Activated CD4-positive, alpha-beta T cell treated with anti-CD3 and anti-CD28 coated beads for 36 hours (primary cell): ENCODE results near the gene VAMP1. TPM values are rescaled to one million over a fixed set of nuclear protein-coding genes. Genes with fewer than 3 reads are reported as not detected.
"Not testable (repeated sequence)": the region's sequence is repeated elsewhere in the genome, so short reads cannot be mapped to it uniquely, and the experiment has no call there.

Experiments used
- ATAC-seq: fragments of 200-7000 bp; cut with Tn5 transposase; one replicate; pipeline ENCODE4 v1.10.0; 2021; ENCODE audit warnings: mild to moderate bottlenecking, moderate library complexity
- CTCF ChIA-PET: fragments of 350-600 bp; sonication (Branson Sonifier 250); formaldehyde crosslinking; loops from one replicate; lab custom pipeline; 2021; ENCODE audit warnings: antibody characterized with exemption; lab: Charles Lee
- POLR2A ChIA-PET: fragments of 350-600 bp; sonication (Branson Sonifier 250); formaldehyde crosslinking; loops from one replicate; lab custom pipeline; 2021; ENCODE audit warnings: antibody characterized with exemption, inconsistent platforms; lab: Charles Lee
- DNase-seq: peaks from one replicate; pipeline ENCODE4 v3.0.0-alpha.2; 2020
- H3K27ac Mint-ChIP-seq: one replicate; pipeline ENCODE4 v1.8.0; 2021; ENCODE audit warnings: mixed read lengths
- H3K27me3 Mint-ChIP-seq: one replicate; pipeline ENCODE4 v1.8.0; 2021; ENCODE audit warnings: mixed read lengths
- H3K36me3 Mint-ChIP-seq: one replicate; pipeline ENCODE4 v1.8.0; 2021; ENCODE audit warnings: low read depth, mixed read lengths
- H3K4me1 Mint-ChIP-seq: one replicate; pipeline ENCODE4 v1.8.0; 2021; ENCODE audit warnings: mixed read lengths
- H3K4me3 Mint-ChIP-seq: one replicate; pipeline ENCODE4 v1.8.0; 2021; ENCODE audit warnings: mild to moderate bottlenecking, moderate library complexity, mixed read lengths
- H3K9me3 Mint-ChIP-seq: one replicate; pipeline ENCODE4 v1.8.0; 2021; ENCODE audit warnings: low read depth, mixed read lengths
- intact Hi-C, 2 experiments: fragments of 100-400 bp; cut with DNase I in 1 of 2; cut with micrococcal nuclease in 1 of 2; formaldehyde crosslinking; loops; one replicate each; pipeline versions ENCODE4 v1.14.2 to v1.15.1; 2022 to 2024; cut with DNase I, micrococcal nuclease
- total RNA-seq, 2 experiments: library from RNA; stranded (reverse); gene quantifications; one replicate each; pipeline ENCODE4 v1.2.3, GENCODE V29; 2021

The VAMP1 gene, protein sequence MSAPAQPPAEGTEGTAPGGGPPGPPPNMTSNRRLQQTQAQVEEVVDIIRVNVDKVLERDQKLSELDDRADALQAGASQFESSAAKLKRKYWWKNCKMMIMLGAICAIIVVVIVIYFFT
- 10 to 100 TPM; 34.5 to 52.3 TPM for total RNA-seq

DNA sequence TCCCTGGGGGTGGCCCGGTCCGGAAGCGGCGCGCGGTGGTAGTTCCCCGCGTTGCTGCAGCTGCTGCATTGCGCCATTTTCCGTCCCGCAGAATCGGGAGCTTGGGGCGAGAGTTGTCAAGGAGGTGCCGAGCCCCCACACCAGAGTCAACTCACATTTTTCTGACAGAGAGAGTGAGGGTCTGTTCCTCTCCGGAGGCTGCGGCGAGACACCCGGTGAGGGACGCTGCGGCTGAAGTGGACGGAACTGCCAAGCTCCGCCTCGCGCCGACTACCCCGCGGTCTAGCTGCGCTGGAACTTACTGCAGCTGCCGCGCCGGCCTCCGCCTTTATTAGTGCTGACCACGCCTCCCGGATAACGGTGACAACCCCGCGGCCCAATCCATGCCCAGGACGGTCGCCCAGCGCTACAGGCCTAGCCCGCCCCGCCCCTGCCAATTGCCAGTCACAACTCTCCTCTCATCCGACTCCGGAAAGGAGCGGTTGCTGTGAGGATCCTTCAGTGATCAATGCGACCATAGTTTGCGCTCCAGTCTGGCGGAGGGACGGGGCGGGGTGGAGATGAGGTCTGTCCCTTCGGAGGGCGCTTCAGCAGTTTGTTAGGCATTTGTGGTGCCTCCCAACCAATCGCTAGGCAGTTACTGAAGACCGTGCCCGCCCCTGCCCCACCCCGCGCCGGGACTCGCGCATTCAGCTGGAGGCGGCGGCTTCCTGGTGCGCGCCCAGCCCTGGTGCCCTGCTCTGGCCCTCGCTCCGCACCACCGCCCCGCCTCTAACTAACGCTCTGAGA, at the start of gene VAMP1:
TSS of gene VAMP1 (minus strand) at position 303 of the 789 bp plus-strand sequence. CDS start at position 157, 146 bp downstream.
- no peaks in the 10 kb centered on the region for H3K27me3 Mint-ChIP-seq
- peak within 1 kb of the TSS; percentile 91 for H3K4me3 Mint-ChIP-seq
- intact Hi-C loops = loop anchor here (1.0 to 2.0 kb wide), 8 partner anchors 8 to 218 kb away; partner anchors contain the start of genes MRPL51 (in 2 of the 2), GAPDH (in 1 of the 2), IFFO1 (in 1 of the 2) and ZNF384 (in 1 of the 2)
- ChIA-PET POLR2A (interaction anchor here (0.6 to 4.4 kb wide), 18 partner anchors 9 to 381 kb away, joined by 3 to 46 read pairs (median 6); partner anchors contain the start of genes GAPDH, MRPL51, TAPBPL and ZNF384), CTCF (interaction anchor here (0.5 to 5.4 kb wide), 23 partner anchors 10 to 1607 kb away, joined by 3 to 48 read pairs (median 4); partner anchors contain the start of genes MRPL51 and TAPBPL)
- ATAC-seq = peak; percentile 91
- DNase-seq = peak; percentile 99
- H3K4me1 Mint-ChIP-seq = peaks cover 52% of the 10 kb centered on the region
- peaks cover 42% of the 10 kb centered on the region for H3K36me3 Mint-ChIP-seq
- H3K9me3 Mint-ChIP-seq = no peaks in the 10 kb centered on the region
- peak within 1 kb of the TSS; percentile 82 for H3K27ac Mint-ChIP-seq

DNA sequence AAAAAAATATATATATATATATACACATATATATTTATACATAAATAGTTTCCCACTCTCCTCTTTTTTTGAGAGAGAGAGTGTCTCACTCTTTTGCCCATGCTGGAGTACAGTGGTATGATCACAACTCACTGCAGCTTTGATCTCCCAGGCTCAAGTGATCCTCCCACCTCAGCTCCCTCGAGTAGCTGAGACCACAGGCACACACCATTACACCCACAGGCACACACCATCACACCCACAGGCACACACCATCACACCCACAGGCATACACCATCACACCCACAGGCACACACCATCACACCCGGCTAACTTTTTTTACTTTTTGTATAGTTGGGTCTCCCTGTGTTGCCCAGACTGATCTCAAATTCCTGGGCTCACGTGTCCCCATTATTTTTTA, 49.7 kb upstream of the VAMP1 start:
- ATAC-seq (no peak), DNase-seq (no peak)
- intact Hi-C loops = no loop called here
- Mint-ChIP-seq H3K36me3 (peaks cover 74% of the 10 kb centered on the region), H3K4me1 (no peaks in the 10 kb centered on the region), H3K27ac (no peak overlapping the region), H3K4me3 (no peak overlapping the region), H3K9me3 (no peaks in the 10 kb centered on the region), H3K27me3 (no peaks in the 10 kb centered on the region)
- POLR2A ChIA-PET = interaction anchor here (1.4 kb wide), 1 partner anchor 12 kb away, joined by 3 read pairs; no protein-coding TSS in a partner anchor
- CTCF ChIA-PET = no interaction called here

DNA sequence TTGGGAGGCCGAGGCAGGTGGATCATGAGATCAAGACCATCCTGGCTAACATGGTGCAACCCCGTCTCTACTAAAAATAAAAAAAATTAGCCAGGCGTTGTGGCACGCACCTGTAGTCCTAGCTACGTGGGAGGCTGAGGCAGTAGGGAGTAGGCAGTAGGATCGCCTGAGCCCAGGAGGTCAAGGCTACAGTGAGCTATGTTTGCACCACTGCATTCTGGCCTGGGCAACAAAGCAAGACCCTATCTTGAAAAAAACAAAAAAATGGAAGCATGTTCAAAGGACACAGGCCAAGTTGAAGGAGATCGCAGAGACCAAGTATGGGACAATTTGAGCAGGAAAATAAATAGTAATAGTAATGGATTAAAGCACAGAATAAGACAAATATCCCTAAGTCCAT, 37.6 kb upstream of the VAMP1 start:
- Mint-ChIP-seq H3K9me3 (no peaks in the 10 kb centered on the region), H3K36me3 (peaks cover 44% of the 10 kb centered on the region), H3K4me1 (no peaks in the 10 kb centered on the region), H3K27ac (no peak overlapping the region), H3K27me3 (no peaks in the 10 kb centered on the region), H3K4me3 (no peak overlapping the region)
- no peak for ATAC-seq
- POLR2A ChIA-PET = no interaction called here
- intact Hi-C loops = no loop called here
- DNase-seq = no peak
- CTCF ChIA-PET = no interaction called here

DNA sequence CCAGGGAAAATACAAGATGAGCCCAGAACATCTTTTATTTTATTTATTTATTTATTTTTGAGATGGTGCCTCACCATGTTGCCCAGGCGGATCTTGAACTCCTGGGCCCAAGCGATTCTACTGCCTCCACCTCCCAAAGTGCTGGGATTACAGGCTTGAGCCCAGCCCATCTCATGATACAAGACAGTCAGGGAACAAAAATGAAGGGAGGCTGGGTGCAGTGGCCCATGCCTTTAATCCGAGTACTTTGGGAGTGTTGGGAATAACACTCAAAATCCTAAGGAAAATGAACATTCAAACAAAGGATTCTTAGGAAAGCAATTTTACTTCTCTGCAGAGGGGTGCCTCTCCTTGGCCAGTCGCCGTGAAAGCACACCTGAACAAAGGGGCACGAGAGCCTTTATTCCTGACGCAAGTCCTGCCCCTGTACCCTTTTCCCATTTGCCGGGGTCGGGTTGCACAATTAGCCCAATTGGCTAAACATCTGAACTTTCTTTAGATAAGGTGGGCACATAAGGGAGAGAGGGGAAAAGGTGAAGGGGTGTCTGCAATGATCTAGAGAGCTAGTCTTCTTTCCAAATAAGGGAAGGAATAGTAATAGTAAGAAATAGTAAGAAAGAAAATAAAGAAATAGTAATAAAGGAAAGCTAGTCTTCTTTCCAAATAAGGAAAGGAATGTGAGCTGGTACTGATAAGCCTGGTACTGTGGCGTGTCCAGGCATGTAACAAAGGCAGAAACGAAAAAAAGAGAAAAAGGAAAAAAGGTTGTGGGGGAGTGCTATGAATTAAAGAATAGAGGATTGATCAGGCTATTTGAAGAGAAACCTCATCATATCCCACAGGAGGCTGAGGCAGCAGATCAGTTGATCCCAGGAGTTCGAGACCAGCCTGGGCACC, 36.9 kb upstream of the VAMP1 start:
- ATAC-seq (no peak), DNase-seq (no peak)
- ChIA-PET CTCF (interaction anchor here (1.6 kb wide), 1 partner anchor 30 kb away, joined by 6 read pairs; no protein-coding TSS in a partner anchor), POLR2A (no interaction called here)
- no peak overlapping the region for H3K27ac Mint-ChIP-seq
- peaks cover 38% of the 10 kb centered on the region for H3K36me3 Mint-ChIP-seq
- H3K27me3 Mint-ChIP-seq = no peaks in the 10 kb centered on the region
- no peaks in the 10 kb centered on the region for H3K4me1 Mint-ChIP-seq
- H3K9me3 Mint-ChIP-seq = no peaks in the 10 kb centered on the region
- no peak overlapping the region for H3K4me3 Mint-ChIP-seq
- intact Hi-C loops = no loop called here

DNA sequence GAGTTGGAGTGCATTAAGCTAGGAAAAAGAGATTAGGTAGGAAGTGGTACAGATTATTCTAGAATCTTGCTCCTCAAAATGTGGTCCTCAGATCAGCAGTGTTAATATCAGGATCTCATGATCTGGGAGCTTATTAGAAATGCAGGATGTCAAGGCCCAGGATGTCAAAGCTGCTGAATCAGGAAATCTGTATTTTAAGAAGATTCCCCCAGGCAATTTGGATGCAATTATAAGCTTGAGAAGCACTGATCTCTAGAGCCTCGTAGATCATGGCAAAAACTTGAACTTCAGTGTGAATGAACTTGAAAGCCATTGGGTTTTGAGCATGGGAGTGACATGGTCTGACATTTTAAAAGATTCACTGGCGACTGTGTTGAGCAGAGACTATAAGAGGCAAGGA, 30.0 kb upstream of the VAMP1 start:
- Mint-ChIP-seq H3K36me3 (peaks cover 33% of the 10 kb centered on the region), H3K4me1 (peaks cover 17% of the 10 kb centered on the region), H3K4me3 (no peak overlapping the region), H3K27ac (no peak overlapping the region), H3K27me3 (no peaks in the 10 kb centered on the region), H3K9me3 (no peaks in the 10 kb centered on the region)
- ATAC-seq (no peak), DNase-seq (no peak)
- ChIA-PET CTCF (interaction anchor here (0.6 to 2.0 kb wide), 5 partner anchors 10 to 399 kb away, joined by 3 to 8 read pairs (median 5); no protein-coding TSS in a partner anchor), POLR2A (interaction anchor here (0.7 kb wide), 1 partner anchor 407 kb away, joined by 3 read pairs; no protein-coding TSS in a partner anchor)
- intact Hi-C loops = no loop called here

GRCh38 chr12:6497291-6497690, 26.8 kb upstream of the VAMP1 start:
- H3K9me3 Mint-ChIP-seq, H3K4me3 Mint-ChIP-seq, DNase-seq, H3K27me3 Mint-ChIP-seq, intact Hi-C loops, ATAC-seq: not testable (repeated sequence)
- ChIA-PET CTCF (interaction anchor here (0.6 kb wide), 1 partner anchor 519 kb away, joined by 3 read pairs; no protein-coding TSS in a partner anchor), POLR2A (interaction anchor here (0.7 to 1.0 kb wide), 2 partner anchors 9 to 32 kb away, joined by 3 read pairs; no protein-coding TSS in a partner anchor)
- Mint-ChIP-seq H3K27ac (peak overlapping the region; percentile 35), H3K36me3 (peaks cover 42% of the 10 kb centered on the region), H3K4me1 (peaks cover 29% of the 10 kb centered on the region)

- no peak for DNase-seq
These were observed 24.5 kb upstream of the VAMP1 start for GRCh38 chr12:6494968-6495367.

DNA sequence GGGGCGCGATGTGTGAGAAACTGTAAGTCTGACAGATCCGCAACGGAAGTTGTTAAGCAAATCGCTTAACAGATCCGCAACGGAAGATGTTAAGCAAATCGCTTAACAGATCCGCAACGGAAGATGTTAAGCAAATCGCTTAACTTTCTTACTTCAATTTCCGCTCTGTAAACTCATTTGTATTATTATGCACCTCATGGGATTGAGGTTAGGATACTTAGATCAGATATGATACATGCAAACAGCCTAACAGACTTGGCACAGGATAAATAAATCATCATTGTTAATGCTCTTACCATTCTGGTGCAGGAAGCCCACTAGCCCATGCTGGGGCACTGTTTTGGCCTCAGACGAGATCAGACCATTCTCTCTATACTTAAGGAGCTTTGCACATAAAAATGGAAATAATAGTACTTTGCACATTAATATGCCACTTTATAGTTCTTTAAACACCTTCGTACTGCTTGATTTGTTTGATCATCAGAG, 23.8 kb upstream of the VAMP1 start:
- CTCF ChIA-PET = interaction anchor here (0.6 to 1.6 kb wide), 8 partner anchors 12 to 149 kb away, joined by 3 to 8 read pairs (median 4); partner anchors contain the start of gene VAMP1
- POLR2A ChIA-PET = interaction anchor here (0.8 kb wide), 1 partner anchor 24 kb away, joined by 5 read pairs; the partner anchor contains the start of gene VAMP1
- H3K27ac Mint-ChIP-seq = peak overlapping the region; percentile 93
- ATAC-seq (peak; percentile 8), DNase-seq (peak; percentile 33)
- H3K4me1 Mint-ChIP-seq = peaks cover 35% of the 10 kb centered on the region
- no peaks in the 10 kb centered on the region for H3K9me3 Mint-ChIP-seq
- H3K36me3 Mint-ChIP-seq = peaks cover 58% of the 10 kb centered on the region
- H3K4me3 Mint-ChIP-seq = peak overlapping the region; percentile 94
- intact Hi-C loops = loop anchor here in 1 of 2 experiments (1.0 to 5.0 kb wide), 3 partner anchors 38 to 71 kb away; partner anchors contain the start of gene TAPBPL
- no peaks in the 10 kb centered on the region for H3K27me3 Mint-ChIP-seq

More at GRCh38 chr12:6494968-6495367, 24.5 kb upstream of the VAMP1 start:
- peaks cover 35% of the 10 kb centered on the region for H3K4me1 Mint-ChIP-seq
- ChIA-PET CTCF (interaction anchor here (0.5 to 1.6 kb wide), 8 partner anchors 12 to 102 kb away, joined by 3 to 8 read pairs (median 4); partner anchors contain the start of gene VAMP1), POLR2A (interaction anchor here (0.8 kb wide), 1 partner anchor 24 kb away, joined by 5 read pairs; the partner anchor contains the start of gene VAMP1)
- peaks cover 58% of the 10 kb centered on the region for H3K36me3 Mint-ChIP-seq
- ATAC-seq = no peak
- H3K27ac Mint-ChIP-seq = peak overlapping the region; percentile 93
- intact Hi-C loops = loop anchor here in 1 of 2 experiments (1.0 to 5.0 kb wide), 3 partner anchors 37 to 72 kb away; partner anchors contain the start of gene TAPBPL
- no peaks in the 10 kb centered on the region for H3K27me3 Mint-ChIP-seq
- peak overlapping the region; percentile 94 for H3K4me3 Mint-ChIP-seq
- no peaks in the 10 kb centered on the region for H3K9me3 Mint-ChIP-seq

GRCh38 chr12:6493497-6494257, 23.2 kb upstream of the VAMP1 start, which contains the start of gene NCAPD2:
TSS of gene NCAPD2 (plus strand) at chr12:6494102. CDS start at chr12:6495099, 997 bp downstream.
- ATAC-seq = peak; percentile 89
- Mint-ChIP-seq H3K9me3 (no peaks in the 10 kb centered on the region), H3K4me1 (peaks cover 35% of the 10 kb centered on the region), H3K36me3 (peaks cover 56% of the 10 kb centered on the region), H3K27me3 (no peaks in the 10 kb centered on the region), H3K4me3 (peak within 1 kb of the TSS; percentile 94), H3K27ac (peak within 1 kb of the TSS; percentile 98)
- intact Hi-C loops = loop anchor here (1.0 to 5.0 kb wide), 14 partner anchors 23 to 477 kb away; partner anchors contain the start of genes VAMP1 (in 2 of the 2), COPS7A (in 1 of the 2), EMG1 (in 1 of the 2) and GAPDH (in 1 of the 2)
- POLR2A ChIA-PET = interaction anchor here (0.6 to 1.7 kb wide), 14 partner anchors 21 to 379 kb away, joined by 3 to 19 read pairs (median 4); partner anchors contain the start of genes CD27, COPS7A, GAPDH and SPSB2
- DNase-seq = peak; percentile 98
- CTCF ChIA-PET = interaction anchor here (0.6 to 3.7 kb wide), 13 partner anchors 12 to 473 kb away, joined by 3 to 16 read pairs (median 4); partner anchors contain the start of gene VAMP1
